ENCODE data around the gene CSK.

DNA sequence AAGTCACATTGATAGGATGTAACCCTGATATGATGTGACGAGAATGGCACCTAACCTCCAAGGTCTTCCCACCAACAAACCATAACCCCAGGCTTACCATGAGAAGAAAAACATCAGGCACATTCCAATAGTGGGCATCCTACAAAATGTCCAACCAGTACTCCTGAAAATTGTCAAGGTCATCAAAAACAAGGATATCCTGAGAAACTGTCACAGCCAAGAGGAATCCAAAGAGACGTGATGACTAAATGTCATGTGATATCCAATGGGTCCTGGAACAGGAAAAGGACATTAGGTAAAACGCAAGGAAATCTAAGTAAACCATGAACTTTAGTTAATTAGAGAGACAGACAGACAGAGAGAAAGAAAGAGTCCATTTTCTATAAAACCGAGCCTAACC is 35.5 kb upstream of the CSK start:
- TF ChIP-seq, protein P1, sequence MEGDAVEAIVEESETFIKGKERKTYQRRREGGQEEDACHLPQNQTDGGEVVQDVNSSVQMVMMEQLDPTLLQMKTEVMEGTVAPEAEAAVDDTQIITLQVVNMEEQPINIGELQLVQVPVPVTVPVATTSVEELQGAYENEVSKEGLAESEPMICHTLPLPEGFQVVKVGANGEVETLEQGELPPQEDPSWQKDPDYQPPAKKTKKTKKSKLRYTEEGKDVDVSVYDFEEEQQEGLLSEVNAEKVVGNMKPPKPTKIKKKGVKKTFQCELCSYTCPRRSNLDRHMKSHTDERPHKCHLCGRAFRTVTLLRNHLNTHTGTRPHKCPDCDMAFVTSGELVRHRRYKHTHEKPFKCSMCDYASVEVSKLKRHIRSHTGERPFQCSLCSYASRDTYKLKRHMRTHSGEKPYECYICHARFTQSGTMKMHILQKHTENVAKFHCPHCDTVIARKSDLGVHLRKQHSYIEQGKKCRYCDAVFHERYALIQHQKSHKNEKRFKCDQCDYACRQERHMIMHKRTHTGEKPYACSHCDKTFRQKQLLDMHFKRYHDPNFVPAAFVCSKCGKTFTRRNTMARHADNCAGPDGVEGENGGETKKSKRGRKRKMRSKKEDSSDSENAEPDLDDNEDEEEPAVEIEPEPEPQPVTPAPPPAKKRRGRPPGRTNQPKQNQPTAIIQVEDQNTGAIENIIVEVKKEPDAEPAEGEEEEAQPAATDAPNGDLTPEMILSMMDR (IDR thresholded peaks at IDR 0.05; ENCODE audit: low read length) = no peak
- no peak for TF ChIP-seq EZH2phosphoT487 (IDR thresholded peaks at IDR 0.05; ENCODE audit: low read length)
- no peak for TF ChIP-seq EZH2 (optimal IDR thresholded peaks at IDR 0.05; ENCODE audit: low read depth, low read length)
